HG03432 (cell line): Measurements from ENCODE around the gene DCUN1D1.
A peak's percentile ranks its signal among the peaks of the same experiment; 100 is the strongest.

Experiments used
- ATAC-seq: cut with Tn5 transposase; IDR thresholded peaks from one replicate; pipeline ENCODE4 v1.9.1; 2021; ENCODE audit warnings: mild to moderate bottlenecking, moderate library complexity; ENCODE audit not compliant: unreplicated experiment

The DCUN1D1 gene

GRCh38 chr3:182937293-182938051 lies 42.9 kb downstream of the DCUN1D1 start:
- ATAC-seq, result peak; percentile 93

DNA sequence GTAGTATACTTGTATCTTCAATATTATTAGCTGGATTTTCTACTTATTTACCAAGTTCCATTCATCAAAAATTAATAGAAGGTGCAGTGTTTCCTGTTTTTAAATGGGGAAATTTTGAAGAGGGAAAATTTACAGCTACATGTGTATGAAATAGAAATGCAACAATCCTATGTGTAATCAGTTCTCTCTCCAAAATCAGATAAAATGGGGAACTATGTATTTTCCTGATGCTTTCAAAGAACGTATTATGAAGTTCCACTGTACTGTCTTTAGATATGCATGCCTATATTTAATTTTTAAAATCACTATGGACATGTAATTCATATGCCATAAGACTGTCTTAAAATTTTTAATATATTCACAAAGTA lies 43.4 kb downstream of the DCUN1D1 start:
- no peak for ATAC-seq

DNA sequence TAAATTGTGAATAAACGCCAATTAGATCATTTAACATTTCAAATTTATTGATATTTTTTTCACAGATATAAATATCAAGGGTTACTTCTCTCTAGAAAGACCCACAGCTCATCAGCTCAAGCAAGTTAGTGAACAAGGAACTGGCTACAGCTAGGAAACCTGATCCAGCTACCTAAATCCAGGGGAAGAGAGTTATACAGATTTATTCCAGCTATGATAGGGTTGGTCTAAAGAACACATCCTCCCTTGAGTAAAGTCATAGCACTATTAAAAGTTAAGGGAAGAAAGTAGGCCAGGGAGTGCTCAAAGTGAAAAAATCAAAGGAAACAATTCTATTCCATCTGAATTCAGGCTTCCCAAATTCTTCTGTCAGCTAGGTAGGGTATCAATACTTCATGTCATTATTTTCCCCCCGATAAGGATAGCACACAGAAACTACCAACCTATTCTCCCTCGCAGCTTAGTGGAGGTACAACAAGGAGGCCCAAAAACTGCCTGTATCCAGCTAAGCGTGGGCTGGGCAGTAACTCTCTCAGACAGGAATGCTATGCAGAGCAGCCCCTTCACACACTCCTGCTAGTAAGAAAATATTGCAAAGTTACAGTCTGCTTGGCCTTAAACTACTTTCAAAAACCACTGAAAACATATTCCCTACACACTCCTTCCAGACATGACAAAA lies 44.0 kb downstream of the DCUN1D1 start:
- no peak for ATAC-seq

DNA sequence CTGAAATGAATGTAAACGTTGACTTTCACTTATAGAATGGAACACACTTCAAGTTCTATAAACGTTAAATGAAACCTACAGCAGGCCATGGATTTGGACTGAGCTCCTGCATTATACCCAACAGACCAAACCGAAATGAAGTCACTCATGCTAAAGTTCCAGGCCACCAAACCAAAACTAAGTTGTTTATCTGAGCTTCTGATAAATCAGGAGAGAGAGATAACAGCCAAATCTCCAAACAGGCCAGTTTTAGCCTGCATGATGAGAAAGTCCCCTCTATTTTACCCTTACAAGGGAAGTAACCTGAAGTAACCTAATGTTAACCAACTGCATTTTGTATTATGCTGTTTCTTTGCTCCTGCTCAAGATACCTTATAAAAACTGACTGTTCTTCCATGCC lies 44.5 kb downstream of the DCUN1D1 start:
- no peak for ATAC-seq

GRCh38 chr3:182925944-182926337 lies 54.4 kb downstream of the DCUN1D1 start:
- ATAC-seq, result peak; percentile 36

DNA sequence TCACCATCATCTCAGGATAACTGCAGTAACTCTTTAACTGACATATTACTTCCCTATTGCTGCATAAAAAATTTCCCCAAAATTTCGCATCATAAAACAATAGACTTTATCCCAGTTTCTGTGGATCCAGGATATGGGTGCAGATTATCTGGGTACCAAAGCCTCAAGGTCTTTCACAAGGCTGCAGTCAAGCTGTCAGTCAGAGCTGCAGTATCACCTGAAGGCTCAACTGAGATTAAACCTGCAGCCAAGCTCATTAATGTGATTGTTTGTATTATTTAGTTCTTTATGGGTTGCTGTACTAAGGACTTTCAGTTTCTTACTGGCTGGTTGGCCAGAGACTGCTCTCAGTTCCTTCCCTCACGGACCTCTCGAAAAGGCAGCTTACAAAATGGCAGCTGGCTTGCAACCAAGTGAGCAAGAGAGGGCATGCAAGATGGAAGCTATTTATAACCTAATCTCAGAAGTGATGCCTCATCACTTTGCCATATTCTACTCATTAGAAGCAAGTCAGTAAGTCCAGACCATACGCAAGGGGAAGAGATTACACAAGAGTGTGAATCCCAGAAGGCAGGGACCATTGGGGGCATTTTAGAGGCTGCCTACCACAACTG lies 54.9 kb downstream of the DCUN1D1 start:
- ATAC-seq, result peak; percentile 98

DNA sequence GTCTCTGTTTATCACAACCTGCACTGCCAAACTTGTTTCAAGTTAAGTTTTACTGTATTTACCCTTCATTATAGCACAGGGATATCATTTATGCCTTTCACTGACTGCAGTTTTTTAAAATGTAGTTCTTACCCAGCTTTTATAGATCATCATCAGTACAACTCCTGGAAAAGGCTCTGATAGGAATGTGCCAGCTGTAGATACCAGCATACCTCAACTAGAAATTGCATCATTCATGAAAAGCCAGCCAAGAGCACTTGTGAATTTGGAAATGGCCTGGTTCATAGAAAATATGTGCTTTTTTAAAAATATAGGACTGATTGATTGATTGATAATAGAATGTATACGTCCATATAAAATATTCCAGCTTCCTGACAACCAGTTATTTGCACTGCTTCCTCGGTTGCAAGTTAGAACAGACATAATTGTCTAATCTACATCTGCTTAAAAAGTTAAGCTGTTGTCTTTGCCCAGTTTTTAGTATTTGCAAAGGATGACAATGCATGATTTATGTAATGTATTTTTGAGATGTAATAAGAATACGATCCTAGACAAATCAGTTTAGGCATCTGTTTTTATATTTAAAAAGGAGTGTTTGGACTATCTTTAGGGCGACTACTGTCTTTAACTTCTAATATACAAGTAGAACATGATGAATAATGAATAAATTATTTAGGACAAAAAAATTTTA lies 58.5 kb downstream of the DCUN1D1 start:
- no peak for ATAC-seq

GRCh38 chr3:182920515-182921084 lies 59.7 kb downstream of the DCUN1D1 start:
- no peak for ATAC-seq

DNA sequence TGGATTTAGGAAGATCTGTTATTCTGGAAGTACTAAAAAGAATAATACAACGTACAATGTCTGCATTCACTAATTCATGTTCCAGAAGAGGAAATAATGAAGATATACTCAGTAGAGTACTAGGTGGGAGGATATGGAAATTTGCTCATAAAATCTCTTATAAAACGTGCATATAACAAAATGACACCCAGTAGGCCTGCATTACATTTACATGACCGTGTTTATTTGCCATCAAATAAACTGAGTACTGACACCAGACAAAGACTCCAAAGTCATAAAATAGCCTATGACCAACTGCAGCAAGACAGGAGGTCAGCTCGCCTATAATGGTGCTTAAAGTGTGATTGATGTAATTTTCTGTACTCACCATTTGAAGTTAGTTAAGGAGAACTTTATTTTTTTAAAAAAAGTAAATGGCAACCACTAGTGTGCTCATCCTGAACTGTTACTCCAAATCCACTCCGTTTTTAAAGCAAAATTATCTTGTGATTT lies 60.4 kb downstream of the DCUN1D1 start:
- ATAC-seq, result no peak

DNA sequence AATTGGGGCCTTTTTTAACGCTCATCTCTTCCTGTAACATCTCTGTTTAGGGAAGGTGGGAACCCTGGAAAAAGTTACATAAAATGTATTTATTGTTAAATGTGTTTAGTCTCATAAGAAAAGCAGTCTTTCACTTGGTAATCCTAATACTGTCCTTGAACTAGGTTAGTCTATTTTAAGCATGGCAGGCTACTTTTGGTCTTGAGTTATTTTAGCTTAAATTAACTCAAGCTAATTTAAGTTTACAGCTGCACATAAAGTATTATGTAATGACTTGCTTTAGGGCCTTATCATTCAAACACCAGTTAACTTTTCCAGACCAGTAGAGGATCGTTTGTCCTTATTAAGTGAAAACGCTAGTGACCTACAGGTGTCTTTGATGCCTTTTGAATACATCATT lies 63.2 kb downstream of the DCUN1D1 start:
- ATAC-seq, result no peak

- ATAC-seq, result peak; percentile 75
These were observed 66.0 kb downstream of the DCUN1D1 start for GRCh38 chr3:182914341-182914740.

- peak; percentile 94 for ATAC-seq
These were observed 66.4 kb downstream of the DCUN1D1 start for GRCh38 chr3:182913889-182914288.

DNA sequence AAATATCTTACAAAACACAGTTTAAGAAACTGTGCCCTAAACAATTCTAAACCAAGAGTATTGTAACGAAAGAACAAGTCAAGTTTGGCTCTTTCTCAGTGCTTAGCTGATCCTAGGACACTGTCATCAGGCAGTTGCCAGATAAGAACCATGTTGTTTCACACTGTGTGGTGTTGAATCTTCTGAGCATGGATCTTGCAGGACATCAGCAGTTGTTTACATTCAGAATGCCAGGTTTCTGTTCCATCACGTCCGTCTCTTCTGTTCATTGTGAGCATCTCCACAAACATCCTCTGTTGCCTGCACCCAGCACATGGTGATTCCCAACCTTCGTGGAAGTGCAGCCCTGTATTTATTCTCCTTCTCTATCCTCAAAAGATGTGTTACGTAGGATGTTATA lies 67.9 kb downstream of the DCUN1D1 start:
- no peak for ATAC-seq

- no peak for ATAC-seq
These were observed 68.6 kb downstream of the DCUN1D1 start for GRCh38 chr3:182911782-182912111.

DNA sequence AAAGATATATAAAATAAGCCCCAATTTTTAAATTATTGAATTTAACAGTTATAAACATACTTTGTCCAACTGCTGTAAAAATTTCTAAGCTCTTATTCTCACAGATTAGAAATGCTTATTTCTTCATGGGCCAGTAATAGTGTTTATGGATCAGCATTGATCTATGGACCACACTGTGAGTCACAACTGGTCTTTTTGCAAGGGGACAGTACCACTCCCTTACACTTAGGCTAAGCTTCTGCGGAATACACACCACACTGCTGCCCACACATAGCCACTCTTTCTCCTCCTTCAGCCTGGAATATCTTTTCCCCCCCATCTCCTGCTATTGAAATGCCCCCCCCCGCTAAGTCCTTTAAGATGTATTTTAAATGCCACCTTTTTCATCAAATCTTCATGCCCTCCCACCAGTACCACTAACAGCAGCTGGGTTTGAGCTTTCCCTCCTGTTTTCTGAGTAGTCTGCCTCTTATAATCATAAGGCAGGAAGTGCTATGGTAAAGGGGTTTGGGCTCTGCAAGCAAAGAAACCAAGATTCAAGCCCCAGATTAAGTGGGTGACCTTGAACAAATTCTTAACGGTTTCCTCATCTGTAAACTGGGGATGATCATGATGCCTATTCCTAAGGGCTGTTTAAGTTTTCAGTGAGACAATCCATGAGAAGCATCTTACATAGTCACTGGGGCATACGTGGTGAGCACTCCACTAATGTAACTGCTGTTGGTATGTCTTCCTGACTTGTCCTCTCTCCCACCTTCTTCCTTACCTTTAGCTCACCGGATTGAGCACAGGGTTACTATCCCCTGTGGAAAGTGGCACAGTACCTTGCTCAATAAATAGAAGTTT lies 69.2 kb downstream of the DCUN1D1 start:
- no peak for ATAC-seq

- no peak for ATAC-seq
These were observed 70.9 kb downstream of the DCUN1D1 start for GRCh38 chr3:182909318-182910040.

- ATAC-seq, result no peak
These were observed 71.9 kb downstream of the DCUN1D1 start for GRCh38 chr3:182908471-182908870.

- peak; percentile 73 for ATAC-seq
These were observed 74.3 kb downstream of the DCUN1D1 start for GRCh38 chr3:182906036-182906435.

DNA sequence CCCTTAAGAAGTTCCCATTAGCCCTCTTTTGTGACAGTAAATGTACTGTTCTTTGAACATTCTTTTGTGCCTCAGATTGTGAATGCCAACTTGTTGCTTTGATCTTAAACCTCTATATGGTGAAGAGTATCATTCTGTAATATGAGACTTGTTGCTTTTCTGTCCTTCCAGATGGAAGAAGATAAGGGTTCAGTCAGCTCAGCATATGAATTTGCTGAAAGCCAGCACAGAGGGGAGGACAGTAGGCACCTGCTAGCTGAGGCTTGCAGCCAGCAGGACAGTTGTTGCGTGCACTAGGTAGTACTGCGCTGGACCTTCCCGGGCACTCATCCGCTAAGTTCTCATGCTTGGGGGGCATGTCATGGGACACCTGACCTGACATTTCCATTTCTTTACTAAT lies 74.7 kb downstream of the DCUN1D1 start:
- ATAC-seq, result peak; percentile 36

- ATAC-seq, result no peak
These were observed 76.2 kb downstream of the DCUN1D1 start for GRCh38 chr3:182904164-182904563.
